Transverse colon (tissue), 4 donors: ENCODE results near the gene ABTB2. TPM values are rescaled to one million over a fixed set of nuclear protein-coding genes. Genes with fewer than 3 reads are reported as not detected.

Experiments used
- DNase-seq: peaks from one replicate; pipeline ENCODE4 v3.0.0-alpha.2; 2019
- H3K27ac ChIP-seq, 4 donors: fragments of 200-600 bp; sonication (generic); 2 replicates each; pipeline ENCODE4 v1.5.1; 2016 to 2018; ENCODE audit warnings: inconsistent platforms in 4 of 4
- H3K27me3 ChIP-seq: fragments of 200-600 bp; sonication (generic); 2 replicates; pipeline ENCODE4 v1.5.1; 2017; ENCODE audit warnings: inconsistent platforms
- H3K36me3 ChIP-seq, 4 donors: fragments of 200-600 bp; sonication (generic); 2 replicates each; pipeline ENCODE4 v1.5.1; 2017 to 2019; ENCODE audit warnings: inconsistent platforms in 4 of 4
- H3K4me1 ChIP-seq, 4 donors: fragments of 200-600 bp; sonication (generic); 2 replicates each; pipeline ENCODE4 v1.5.1; 2017 to 2020; ENCODE audit warnings: inconsistent platforms in 4 of 4
- H3K4me3 ChIP-seq, 4 donors: fragments of 200-600 bp; sonication (generic); 1 replicate in 1 of 4; 2 replicates in 3 of 4; pipeline versions ENCODE4 v1.5.1 to v1.6.1; 2017 to 2019; ENCODE audit warnings: inconsistent platforms in 4 of 4
- H3K9me3 ChIP-seq, 2 donors: fragments of 200-600 bp; sonication (generic); 2 replicates each; pipeline ENCODE4 v1.5.1; 2017 to 2019; ENCODE audit warnings: inconsistent platforms in 2 of 2
- CTCF ChIP-seq, 5 experiments: fragments of 200-600 bp in 3 of 5; fragments of 450-650 bp in 2 of 5; sonication (generic) in 3 of 5; IDR thresholded peaks; 1 replicate in 2 of 5; 2 replicates in 3 of 5; pipeline ENCODE4 v1.5.1; 2016 to 2017; ENCODE audit warnings: antibody characterized with exemption in 5 of 5, inconsistent platforms in 3 of 5, mild to moderate bottlenecking in 2 of 5, moderate library complexity in 1 of 5
- EP300 ChIP-seq: sonication (generic); formaldehyde crosslinking; IDR thresholded peaks from one replicate; pipeline ENCODE4 v1.6.1; 2017; ENCODE audit warnings: antibody characterized with exemption, low read depth
- POLR2A ChIP-seq: fragments of 450-650 bp; IDR thresholded peaks from one replicate; pipeline ENCODE4 v1.6.1; 2016; ENCODE audit warnings: antibody characterized with exemption, mild to moderate bottlenecking, moderate library complexity
- POLR2AphosphoS5 ChIP-seq, 3 donors: sonication (generic); formaldehyde crosslinking; IDR thresholded peaks; one replicate each; pipeline ENCODE4 v1.6.1; 2016; ENCODE audit warnings: antibody characterized with exemption in 3 of 3
- WGBS, 2 donors: methylation state at CpG; one replicate each; pipeline ENCODE4 v1.1.5; 2018; ENCODE audit warnings: low coverage in 1 of 2; 5-methylcytosine and 5-hydroxymethylcytosine counted together
- in situ Hi-C, 4 donors: fragments of 200-750 bp; cut with MboI; loops; one replicate each; pipeline versions ENCODE4 v1.15.0 to v1.15.1; 2017; ENCODE audit warnings: low sequenced_read_pairs in 3 of 4, low pct_ligation_motif_present in 1 of 4, low pct_unique_long_range_greater_than_20kb in 1 of 4
- intact Hi-C: fragments of 100-400 bp; cut with DNase I; formaldehyde crosslinking; loops from one replicate; pipeline ENCODE4 v1.15.1; 2023; ENCODE audit warnings: low total_unique reads
- total RNA-seq, 4 donors: library from RNA; depleted of rRNA; stranded (reverse); fragments of >200 nt; gene quantifications; one replicate each; pipeline ENCODE4 v1.1.0, GENCODE V29; 2016

Gene ABTB2
- total RNA-seq, 4 donors from 2014 or later, result 0.60 to 41.9 (median 20.7) TPM

DNA sequence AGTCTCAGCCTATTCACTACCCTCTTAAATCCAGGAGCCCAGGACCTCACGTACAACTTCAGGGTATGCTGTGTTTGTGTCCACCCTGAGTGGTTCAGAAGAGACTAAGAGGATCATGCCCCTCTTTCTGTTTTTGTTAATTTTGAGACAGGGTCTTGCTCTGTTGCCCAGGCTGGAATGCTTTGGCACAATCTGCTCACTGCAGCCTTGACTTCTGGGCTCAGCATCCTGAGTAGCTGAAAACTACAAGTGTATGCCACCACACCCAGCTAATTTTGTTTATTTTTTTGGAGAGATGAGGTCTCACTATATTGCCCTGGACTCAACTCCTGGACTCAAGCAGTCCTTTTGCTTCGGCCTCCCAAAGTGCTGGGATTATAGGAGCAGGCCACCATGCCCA, 133.9 kb downstream of the ABTB2 start:
- WGBS, 2 donors, result 83 to 100% methylated on average over 1 to 2 of the region's 2 CpGs
- Histone ChIP-seq H3K9me3 (no peaks in the 10 kb centered on the region), H3K4me1 (peaks cover 11 to 49% (median 22%) of the 10 kb centered on the region in 4 donors), H3K27ac (peak overlapping the region in 1 of 4 donors; percentile 42), H3K27me3 (no peaks in the 10 kb centered on the region), H3K4me3 (no peak overlapping the region), H3K36me3 (no peaks in the 10 kb centered on the region)
- intact Hi-C loops, result no loop called here
- in situ Hi-C loops, result no loop called here
- DNase-seq, result no peak
- TF ChIP-seq CTCF (IDR thresholded peaks at IDR 0.05) (no peak), POLR2AphosphoS5 (IDR thresholded peaks at IDR 0.05) (no peak), EP300 (no peak), POLR2A (no peak)

- DNase-seq, result peak; percentile 68
- in situ Hi-C loops, result no loop called here
- Histone ChIP-seq H3K4me3 (no peak overlapping the region), H3K27me3 (no peaks in the 10 kb centered on the region), H3K36me3 (no peaks in the 10 kb centered on the region), H3K4me1 (peaks cover 11 to 49% (median 22%) of the 10 kb centered on the region in 4 donors), H3K27ac (peak overlapping the region in 3 of 4 donors; percentile 42 to 44 (median 42)), H3K9me3 (no peaks in the 10 kb centered on the region)
- WGBS, 2 donors, result 47 to 59% methylated on average over 7 to 17 of the region's 17 CpGs
- intact Hi-C loops, result no loop called here
- no peak for TF ChIP-seq EP300
- TF ChIP-seq POLR2AphosphoS5 (IDR thresholded peaks at IDR 0.05), result peak; percentile 47 to 71 (median 62)
- no peak for TF ChIP-seq POLR2A
- no peak for TF ChIP-seq CTCF (IDR thresholded peaks at IDR 0.05)
Observed at GRCh38 chr11:34223021-34223813, 134.6 kb downstream of the ABTB2 start.

GRCh38 chr11:34222030-34222429, 135.8 kb downstream of the ABTB2 start:
- no peaks in the 10 kb centered on the region for H3K27me3 ChIP-seq
- H3K9me3 ChIP-seq, result no peaks in the 10 kb centered on the region
- TF ChIP-seq CTCF (IDR thresholded peaks at IDR 0.05), result no peak
- no peak for TF ChIP-seq POLR2AphosphoS5 (IDR thresholded peaks at IDR 0.05)
- TF ChIP-seq EP300, result no peak
- TF ChIP-seq POLR2A, result no peak
- intact Hi-C loops, result no loop called here
- H3K27ac ChIP-seq, result no peak overlapping the region
- H3K36me3 ChIP-seq, result no peaks in the 10 kb centered on the region
- DNase-seq, result no peak
- H3K4me3 ChIP-seq, result no peak overlapping the region
- in situ Hi-C loops, result no loop called here
- H3K4me1 ChIP-seq, result peaks cover 11 to 49% (median 22%) of the 10 kb centered on the region in 4 donors

DNA sequence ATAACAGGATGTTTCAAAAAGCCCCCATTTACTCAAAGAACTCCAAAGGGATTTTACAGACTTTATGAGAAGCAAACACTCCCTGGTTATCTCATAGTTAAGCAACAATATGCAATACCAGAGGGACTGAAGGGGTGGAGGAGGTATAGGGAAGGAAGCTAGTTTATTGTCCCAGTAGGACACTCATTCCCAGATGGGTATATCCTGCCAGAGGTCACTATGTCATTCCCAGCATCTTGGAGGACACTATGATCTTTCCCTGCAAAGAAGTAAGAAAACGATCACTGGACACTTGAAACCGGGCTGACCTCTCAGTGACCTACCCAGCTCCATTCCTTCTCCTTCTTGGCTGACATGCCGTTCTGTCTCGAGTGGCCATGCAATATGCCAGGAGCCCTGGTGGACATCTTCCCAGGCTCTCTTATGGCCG, 137.9 kb downstream of the ABTB2 start:
- intact Hi-C loops, result no loop called here
- Histone ChIP-seq H3K9me3 (no peaks in the 10 kb centered on the region), H3K4me3 (no peak overlapping the region), H3K4me1 (peaks cover 11 to 32% (median 17%) of the 10 kb centered on the region in 4 donors), H3K27me3 (no peaks in the 10 kb centered on the region), H3K36me3 (no peaks in the 10 kb centered on the region), H3K27ac (no peak overlapping the region)
- TF ChIP-seq POLR2A, result no peak
- TF ChIP-seq POLR2AphosphoS5 (IDR thresholded peaks at IDR 0.05), result peak in 1 of 3 donors; percentile 17
- no peak for DNase-seq
- in situ Hi-C loops, result no loop called here
- WGBS, 2 donors, result 85% methylated on average over 5 of the region's 5 CpGs; no CpG with 5 or more reads in 1 of the 2 donors
